Osteocyte (in vitro differentiated cells): ENCODE measurements around the gene MYO15A. TPM values are rescaled to one million over a fixed set of nuclear protein-coding genes. Genes with fewer than 3 reads are reported as not detected.

ENCODE experiments used
- DNase-seq: peaks from one replicate; pipeline ENCODE4 v3.0.0; 2021; ENCODE audit warnings: mixed read lengths; ENCODE audit not compliant: unreplicated experiment; ENCODE audit errors: extremely low spot score
- H3K27ac Mint-ChIP-seq: one replicate; pipeline ENCODE4 v1.8.0; 2021; ENCODE audit warnings: mild to moderate bottlenecking, mixed read lengths; ENCODE audit not compliant: unreplicated experiment
- H3K27me3 Mint-ChIP-seq: one replicate; pipeline ENCODE4 v1.8.0; 2021; ENCODE audit warnings: mixed read lengths; ENCODE audit not compliant: unreplicated experiment
- H3K36me3 Mint-ChIP-seq: one replicate; pipeline ENCODE4 v1.8.0; 2021; ENCODE audit warnings: mixed read lengths; ENCODE audit not compliant: unreplicated experiment
- H3K4me1 Mint-ChIP-seq: one replicate; pipeline ENCODE4 v1.8.0; 2021; ENCODE audit warnings: mixed read lengths; ENCODE audit not compliant: unreplicated experiment
- H3K4me3 Mint-ChIP-seq: one replicate; pipeline ENCODE4 v1.8.0; 2021; ENCODE audit warnings: mild to moderate bottlenecking, moderate library complexity, mixed read lengths; ENCODE audit not compliant: unreplicated experiment
- H3K9me3 Mint-ChIP-seq: one replicate; pipeline ENCODE4 v1.8.0; 2021; ENCODE audit warnings: mixed read lengths; ENCODE audit not compliant: unreplicated experiment
- CTCF ChIP-seq: fragments of 200-600 bp; sonication (generic); IDR thresholded peaks from 2 replicates; pipeline ENCODE4 v1.5.0; 2021; ENCODE audit warnings: antibody characterized with exemption, mild to moderate bottlenecking, moderate library complexity
- total RNA-seq: library from RNA; stranded (reverse); gene quantifications from 2 replicates; pipeline ENCODE4 v1.2.1, GENCODE V29; 2021

Gene MYO15A
- total RNA-seq, 1 donor from 2014 or later: 0.21 TPM

- Mint-ChIP-seq H3K27me3 (no peaks in the 10 kb centered on the region), H3K9me3 (no peaks in the 10 kb centered on the region), H3K27ac (no peak overlapping the region), H3K4me3 (no peak overlapping the region), H3K36me3 (peaks cover 26% of the 10 kb centered on the region), H3K4me1 (peaks cover 12% of the 10 kb centered on the region)
- no peak for DNase-seq
- no peak for TF ChIP-seq CTCF
Observed at GRCh38 chr17:18066866-18067265, 41.7 kb upstream of the MYO15A start.

DNA sequence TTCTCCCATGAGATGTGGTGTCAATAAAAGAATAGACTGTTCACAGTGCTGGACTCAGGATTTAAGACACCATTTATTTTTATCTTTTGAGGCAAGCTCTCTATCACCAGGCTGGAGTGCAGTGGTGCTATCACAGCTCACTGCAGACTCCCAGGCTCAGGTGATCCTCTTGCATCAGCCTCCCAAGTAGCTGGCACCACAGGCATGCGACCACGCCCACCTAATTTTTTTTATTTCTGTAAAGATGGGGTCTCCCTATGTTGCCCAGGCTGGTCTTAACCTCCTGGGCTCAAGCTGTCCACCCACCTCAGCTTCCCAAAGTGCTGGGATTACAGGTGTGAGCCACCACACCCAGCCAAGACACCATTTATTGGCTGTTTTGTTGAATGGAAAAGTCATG lies 39.5 kb upstream of the MYO15A start:
- no peaks in the 10 kb centered on the region for H3K27me3 Mint-ChIP-seq
- TF ChIP-seq CTCF: no peak

GRCh38 chr17:18070861-18071340 lies 37.7 kb upstream of the MYO15A start:
- peaks cover 12% of the 10 kb centered on the region for H3K4me1 Mint-ChIP-seq
- no peak overlapping the region for H3K27ac Mint-ChIP-seq
- H3K4me3 Mint-ChIP-seq: no peak overlapping the region
- H3K9me3 Mint-ChIP-seq: no peaks in the 10 kb centered on the region
- H3K27me3 Mint-ChIP-seq: peaks cover 9% of the 10 kb centered on the region
- peaks cover 3% of the 10 kb centered on the region for H3K36me3 Mint-ChIP-seq
- no peak for DNase-seq
- no peak for TF ChIP-seq CTCF

More for the DNA sequence above, 39.5 kb upstream of the MYO15A start:
- H3K36me3 Mint-ChIP-seq: peaks cover 18% of the 10 kb centered on the region
- DNase-seq: no peak
- H3K27ac Mint-ChIP-seq: no peak overlapping the region
- no peak overlapping the region for H3K4me3 Mint-ChIP-seq
- H3K4me1 Mint-ChIP-seq: peaks cover 12% of the 10 kb centered on the region
- H3K9me3 Mint-ChIP-seq: no peaks in the 10 kb centered on the region

DNA sequence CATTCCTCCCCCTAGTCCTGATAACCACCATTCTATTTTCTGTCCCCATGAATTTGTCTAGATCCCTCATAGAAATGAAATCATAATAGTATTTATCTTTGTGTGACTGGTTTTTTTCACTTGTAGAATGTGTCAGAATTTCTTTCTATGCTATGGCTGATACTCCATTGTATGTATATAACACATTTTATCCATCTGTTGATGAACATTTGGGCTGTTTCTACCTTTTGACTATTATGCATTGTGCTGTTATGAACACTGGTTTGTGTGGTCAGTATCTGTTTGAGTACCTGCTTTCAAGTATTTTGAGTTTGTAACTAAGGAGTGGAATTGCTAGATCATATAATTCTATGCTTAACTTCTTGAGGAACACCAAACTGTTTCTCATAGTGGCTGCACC lies 36.8 kb upstream of the MYO15A start:
- Mint-ChIP-seq H3K36me3 (no peaks in the 10 kb centered on the region), H3K4me1 (peaks cover 12% of the 10 kb centered on the region), H3K27me3 (peaks cover 13% of the 10 kb centered on the region), H3K9me3 (no peaks in the 10 kb centered on the region), H3K4me3 (no peak overlapping the region), H3K27ac (no peak overlapping the region)
- no peak for DNase-seq
- no peak for TF ChIP-seq CTCF

DNA sequence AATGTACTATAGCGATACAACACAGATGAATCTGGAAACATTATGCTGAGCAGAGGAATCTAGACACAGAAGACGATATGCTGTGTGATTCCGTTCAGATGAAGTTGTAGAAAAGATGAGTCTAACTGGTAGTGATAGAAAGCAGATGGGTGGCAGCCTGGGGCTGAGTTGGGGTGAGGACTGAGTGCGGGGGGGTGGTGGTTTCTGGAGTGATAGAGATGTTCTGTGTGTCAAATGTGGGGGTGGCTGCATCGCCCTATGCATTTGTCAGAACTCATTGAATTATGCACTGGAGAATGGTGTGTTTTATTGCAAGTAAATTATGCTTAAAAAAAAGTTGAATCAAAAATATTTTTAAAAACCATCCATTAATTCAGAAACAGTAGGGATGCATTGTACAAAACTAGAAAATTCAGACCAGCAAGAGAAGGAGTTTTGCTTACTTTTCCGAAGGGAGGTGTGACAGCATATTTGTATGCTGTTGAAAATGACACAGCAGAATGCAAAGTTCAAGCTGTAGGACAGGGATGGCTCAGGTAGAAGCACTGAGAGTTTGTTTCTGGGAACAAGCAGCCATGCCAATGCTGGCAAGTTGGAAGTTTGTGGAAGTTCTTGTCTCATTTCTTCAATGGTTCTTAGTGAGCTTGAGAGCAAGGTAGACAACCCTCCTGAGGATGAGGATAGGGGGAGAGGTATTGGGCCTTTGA lies 33.8 kb upstream of the MYO15A start:
- peaks cover 20% of the 10 kb centered on the region for H3K27me3 Mint-ChIP-seq
- no peak overlapping the region for H3K27ac Mint-ChIP-seq
- no peaks in the 10 kb centered on the region for H3K36me3 Mint-ChIP-seq
- no peaks in the 10 kb centered on the region for H3K9me3 Mint-ChIP-seq
- TF ChIP-seq CTCF: no peak
- H3K4me1 Mint-ChIP-seq: peaks cover 12% of the 10 kb centered on the region
- DNase-seq: no peak
- no peak overlapping the region for H3K4me3 Mint-ChIP-seq
